OCI-LY7 (cell line): ENCODE measurements around the gene LRRC8D. TPM values are rescaled to one million over a fixed set of nuclear protein-coding genes. Genes with fewer than 3 reads are reported as not detected.

ENCODE experiments used
- BruUV-seq: library from RNA; stranded (reverse); fragments of 400-500 nt; replicated peaks from 2 replicates; lab custom pipeline; 2021; lab: Mats Ljungman, UMichigan
- CTCF ChIA-PET: fragments of 300-600 bp; sonication (Branson Sonifier 250); formaldehyde crosslinking; loops from one replicate; lab custom pipeline; 2022; ENCODE audit warnings: antibody characterized with exemption; ENCODE audit not compliant: unreplicated experiment; lab: Charles Lee
- POLR2A ChIA-PET: fragments of 300-600 bp; sonication (Branson Sonifier 250); formaldehyde crosslinking; loops from one replicate; lab custom pipeline; 2022; ENCODE audit warnings: antibody characterized with exemption; lab: Charles Lee
- DNase-seq: peaks from one replicate; pipeline ENCODE4 v3.0.0-alpha.2; 2015; ENCODE audit warnings: low spot score
- H2AFZ ChIP-seq: fragments of 200-600 bp; sonication (generic), shearing (Covaris generic); 2 replicates; pipeline ENCODE4 v1.6.1; 2014; ENCODE audit warnings: mild to moderate bottlenecking, antibody characterized with exemption, low read length, moderate library complexity
- H3K27ac ChIP-seq: fragments of 200-600 bp; sonication (generic); 2 replicates; pipeline ENCODE4 v1.5.1; 2014; ENCODE audit warnings: mixed run types, low read depth, mild to moderate bottlenecking, moderate library complexity, low read length, inconsistent platforms; ENCODE audit not compliant: poor library complexity, severe bottlenecking
- H3K36me3 ChIP-seq: fragments of 200-600 bp; sonication (generic); 2 replicates; pipeline ENCODE4 v1.6.1; 2014; ENCODE audit warnings: mild to moderate bottlenecking, antibody characterized with exemption, low read length, moderate library complexity, mixed read lengths; ENCODE audit not compliant: insufficient read depth
- H3K4me1 ChIP-seq: fragments of 200-600 bp; sonication (generic); 2 replicates; pipeline ENCODE4 v1.5.1; 2014; ENCODE audit warnings: mild to moderate bottlenecking, low read length; ENCODE audit not compliant: insufficient read depth, poor library complexity, severe bottlenecking
- H3K4me2 ChIP-seq: fragments of 200-600 bp; sonication (generic); 2 replicates; pipeline ENCODE4 v1.6.1; 2014; ENCODE audit warnings: mild to moderate bottlenecking, low read length
- H3K4me3 ChIP-seq: fragments of 200-600 bp; sonication (generic); 2 replicates; pipeline ENCODE4 v1.5.1; 2014; ENCODE audit warnings: mild to moderate bottlenecking, low read depth, low read length; ENCODE audit not compliant: poor library complexity, severe bottlenecking
- H3K79me2 ChIP-seq: fragments of 200-600 bp; sonication (generic); 2 replicates; pipeline ENCODE4 v1.6.1; 2016; ENCODE audit warnings: low read depth, mild to moderate bottlenecking, low read length, moderate library complexity, mixed read lengths; ENCODE audit not compliant: insufficient read depth
- H3K9me2 ChIP-seq: fragments of 200-600 bp; sonication (generic); 2 replicates; pipeline ENCODE4 v1.6.1; 2016; ENCODE audit warnings: mild to moderate bottlenecking, low read length, mixed read lengths; ENCODE audit not compliant: insufficient read depth
- H3K9me3 ChIP-seq: fragments of 200-600 bp; sonication (generic); 2 replicates; pipeline ENCODE4 v1.6.1; 2014; ENCODE audit warnings: mild to moderate bottlenecking, mixed run types, low read length, mixed read lengths
- H4K20me1 ChIP-seq: fragments of 200-600 bp; sonication (generic); 2 replicates; pipeline ENCODE4 v1.6.1; 2014; ENCODE audit warnings: mild to moderate bottlenecking, antibody characterized with exemption, low read length, moderate library complexity, mixed read lengths; ENCODE audit not compliant: insufficient read depth
- CTCF ChIP-seq: fragments of 200-600 bp; sonication (generic); conservative IDR thresholded peaks from 2 replicates; pipeline ENCODE4 v1.5.1; 2014; ENCODE audit warnings: mild to moderate bottlenecking, antibody characterized with exemption, low read length, moderate library complexity, mixed read lengths
- EZH2phosphoT487 ChIP-seq: fragments of 200-600 bp; sonication (generic); IDR thresholded peaks from 2 replicates; pipeline ENCODE4 v1.6.1; 2018; ENCODE audit warnings: low read depth, borderline replicate concordance, mild to moderate bottlenecking, mixed run types, antibody characterized with exemption, low read length, moderate library complexity, mixed read lengths
- intact Hi-C: fragments of 100-400 bp; cut with micrococcal nuclease; formaldehyde crosslinking; loops from one replicate; pipeline ENCODE4 v1.10.0; 2022; ENCODE audit not compliant: unreplicated experiment
- total RNA-seq, 2 experiments: library from RNA; depleted of rRNA in 1 of 2; stranded (reverse); fragments of >200 nt in 1 of 2; shearing (Covaris generic) in 1 of 2; gene quantifications; 2 replicates each; pipeline ENCODE4 v1.2.3, GENCODE V29; 2014 to 2022

Gene LRRC8D
- total RNA-seq, 2 experiments from 2014 or later, result 23.8 to 37.1 TPM

- H3K36me3 ChIP-seq, result peaks cover 45% of the 10 kb centered on the region
- no peak overlapping the region for H2AFZ ChIP-seq
- POLR2A ChIA-PET, result interaction anchor here (0.7 kb wide), 1 partner anchor 153 kb away, joined by 3 read pairs; no protein-coding TSS in a partner anchor
- no peak overlapping the region for H3K4me2 ChIP-seq
- CTCF ChIA-PET, result no interaction called here
- TF ChIP-seq EZH2phosphoT487 (no peak), CTCF (no peak)
- H4K20me1 ChIP-seq, result no peaks in the 10 kb centered on the region
- peaks cover 12% of the 10 kb centered on the region; the same call in 1 of the 2 replicates for H3K79me2 ChIP-seq
- no peaks in the 10 kb centered on the region for H3K4me1 ChIP-seq
- H3K9me2 ChIP-seq, result 0 out of 2 replicates have a peak, but pooled peaks cover 6% of the 10 kb centered on the region
- intact Hi-C loops, result no loop called here
- H3K4me3 ChIP-seq, result no peak overlapping the region
- peaks cover 11% of the 10 kb centered on the region for H3K9me3 ChIP-seq
- H3K27ac ChIP-seq, result no peak overlapping the region
- DNase-seq, result no peak
- no TSS peak for BruUV-seq
These were observed 56.9 kb downstream of the LRRC8D start for GRCh38 chr1:89877756-89878155.

- Histone ChIP-seq H3K27ac (no peak overlapping the region), H2AFZ (no peak overlapping the region), H3K9me3 (peaks cover 11% of the 10 kb centered on the region), H3K4me1 (no peaks in the 10 kb centered on the region), H3K36me3 (peaks cover 47% of the 10 kb centered on the region), H3K79me2 (peaks cover 12% of the 10 kb centered on the region; the same call in 1 of the 2 replicates), H3K4me2 (no peak overlapping the region), H3K4me3 (no peak overlapping the region), H4K20me1 (no peaks in the 10 kb centered on the region), H3K9me2 (0 out of 2 replicates have a peak, but pooled peaks cover 6% of the 10 kb centered on the region)
- no TSS peak for BruUV-seq
- DNase-seq, result no peak
- CTCF ChIA-PET, result no interaction called here
- intact Hi-C loops, result no loop called here
- TF ChIP-seq EZH2phosphoT487 (no peak), CTCF (no peak)
- POLR2A ChIA-PET, result interaction anchor here (1.5 kb wide), 1 partner anchor 14 kb away, joined by 5 read pairs; no protein-coding TSS in a partner anchor
These were observed 57.4 kb downstream of the LRRC8D start for GRCh38 chr1:89878256-89878655.

GRCh38 chr1:89880679-89881078 is 59.8 kb downstream of the LRRC8D start:
- no peak for DNase-seq
- Histone ChIP-seq H3K9me3 (peaks cover 11% of the 10 kb centered on the region), H3K27ac (no peak overlapping the region), H3K4me3 (no peak overlapping the region), H2AFZ (no peak overlapping the region), H3K4me2 (no peak overlapping the region), H3K36me3 (peaks cover 56% of the 10 kb centered on the region), H3K4me1 (no peaks in the 10 kb centered on the region), H3K9me2 (0 out of 2 replicates have a peak, but pooled peaks cover 6% of the 10 kb centered on the region), H4K20me1 (no peaks in the 10 kb centered on the region; the same call in 1 of the 2 replicates), H3K79me2 (no peaks in the 10 kb centered on the region)
- TF ChIP-seq EZH2phosphoT487, result no peak
- TF ChIP-seq CTCF, result no peak
- ChIA-PET POLR2A (no interaction called here), CTCF (no interaction called here)
- intact Hi-C loops, result no loop called here
- no TSS peak for BruUV-seq
